Upper lobe of left lung (tissue), 4 donors: ENCODE measurements around the gene SPATS1.

ENCODE experiments used
- EP300 ChIP-seq, 4 donors: sonication (generic); formaldehyde crosslinking; IDR thresholded peaks; one replicate each; pipeline ENCODE4 v1.5.1; 2017; ENCODE audit warnings: antibody characterized with exemption in 4 of 4, control low read depth in 2 of 4
- POLR2AphosphoS5 ChIP-seq, 2 donors: sonication (generic); formaldehyde crosslinking; IDR thresholded peaks; one replicate each; pipeline ENCODE4 v1.5.1; 2017; ENCODE audit warnings: antibody characterized with exemption in 2 of 2
- TF ChIP-seq, protein P1 (sequence below), 6 experiments: fragments of 450-650 bp in 4 of 6; fragments of 200-600 bp in 2 of 6; sonication (generic) in 2 of 6; IDR thresholded peaks; one replicate each; pipeline ENCODE4 v1.5.1; 2016 to 2019; ENCODE audit warnings: antibody characterized with exemption in 6 of 6

DNA sequence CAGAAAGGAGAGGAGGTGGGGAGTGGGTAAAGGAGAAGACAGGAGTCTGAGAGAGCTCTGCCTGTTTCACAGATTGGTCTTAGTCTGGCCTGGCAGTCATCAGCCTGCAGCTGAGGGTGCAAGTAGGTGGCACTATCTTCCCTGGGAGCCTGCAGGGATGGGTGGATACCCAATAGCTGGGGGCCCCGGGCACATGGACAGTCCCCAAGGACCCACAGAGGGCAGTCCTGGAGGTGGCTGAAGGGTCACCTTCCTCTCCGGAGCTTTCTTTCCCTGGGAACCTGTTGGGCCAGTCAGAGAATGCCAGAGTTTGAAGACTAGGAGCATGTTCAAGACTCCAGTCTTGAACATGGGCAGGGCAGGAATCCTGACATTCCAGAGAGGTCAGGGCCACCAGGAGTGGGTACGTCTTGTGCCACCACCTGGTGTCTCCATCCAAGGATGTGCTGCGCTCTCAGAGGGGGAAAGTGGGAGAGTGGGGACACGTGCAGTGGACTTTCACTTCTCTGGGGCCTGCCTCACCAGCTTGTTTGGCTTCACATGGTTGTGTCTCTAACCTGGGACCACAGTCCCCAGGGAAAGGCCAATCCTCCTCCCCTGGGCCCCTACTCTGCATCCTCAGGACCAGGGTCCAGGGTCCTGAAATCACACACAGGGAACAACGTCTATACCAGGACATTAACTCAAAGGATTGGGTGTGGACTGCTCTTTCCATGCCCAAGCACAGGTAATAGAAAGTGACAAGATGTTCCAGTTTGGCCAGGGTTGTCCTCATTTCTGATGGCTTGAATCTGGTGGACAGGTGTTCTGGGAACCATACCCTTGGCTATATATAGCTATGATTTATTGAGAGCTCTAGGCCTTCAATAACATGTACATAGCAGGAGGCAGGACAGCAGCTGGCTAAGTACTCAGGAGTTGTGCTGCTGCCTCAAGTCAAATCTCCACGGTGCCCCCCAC lies 47.3 kb upstream of the SPATS1 start:
- TF ChIP-seq, protein P1, sequence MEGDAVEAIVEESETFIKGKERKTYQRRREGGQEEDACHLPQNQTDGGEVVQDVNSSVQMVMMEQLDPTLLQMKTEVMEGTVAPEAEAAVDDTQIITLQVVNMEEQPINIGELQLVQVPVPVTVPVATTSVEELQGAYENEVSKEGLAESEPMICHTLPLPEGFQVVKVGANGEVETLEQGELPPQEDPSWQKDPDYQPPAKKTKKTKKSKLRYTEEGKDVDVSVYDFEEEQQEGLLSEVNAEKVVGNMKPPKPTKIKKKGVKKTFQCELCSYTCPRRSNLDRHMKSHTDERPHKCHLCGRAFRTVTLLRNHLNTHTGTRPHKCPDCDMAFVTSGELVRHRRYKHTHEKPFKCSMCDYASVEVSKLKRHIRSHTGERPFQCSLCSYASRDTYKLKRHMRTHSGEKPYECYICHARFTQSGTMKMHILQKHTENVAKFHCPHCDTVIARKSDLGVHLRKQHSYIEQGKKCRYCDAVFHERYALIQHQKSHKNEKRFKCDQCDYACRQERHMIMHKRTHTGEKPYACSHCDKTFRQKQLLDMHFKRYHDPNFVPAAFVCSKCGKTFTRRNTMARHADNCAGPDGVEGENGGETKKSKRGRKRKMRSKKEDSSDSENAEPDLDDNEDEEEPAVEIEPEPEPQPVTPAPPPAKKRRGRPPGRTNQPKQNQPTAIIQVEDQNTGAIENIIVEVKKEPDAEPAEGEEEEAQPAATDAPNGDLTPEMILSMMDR (IDR thresholded peaks at IDR 0.05) = no peak
- TF ChIP-seq POLR2AphosphoS5 (IDR thresholded peaks at IDR 0.05) (no peak), EP300 (IDR thresholded peaks at IDR 0.05) (no peak)
